ENCODE data around the gene PPP2R5E. TPM values are rescaled to one million over a fixed set of nuclear protein-coding genes. Genes with fewer than 3 reads are reported as not detected.

PPP2R5E gene
- total RNA-seq, 1 donor from 2014 or later, result 55.3 TPM

DNA sequence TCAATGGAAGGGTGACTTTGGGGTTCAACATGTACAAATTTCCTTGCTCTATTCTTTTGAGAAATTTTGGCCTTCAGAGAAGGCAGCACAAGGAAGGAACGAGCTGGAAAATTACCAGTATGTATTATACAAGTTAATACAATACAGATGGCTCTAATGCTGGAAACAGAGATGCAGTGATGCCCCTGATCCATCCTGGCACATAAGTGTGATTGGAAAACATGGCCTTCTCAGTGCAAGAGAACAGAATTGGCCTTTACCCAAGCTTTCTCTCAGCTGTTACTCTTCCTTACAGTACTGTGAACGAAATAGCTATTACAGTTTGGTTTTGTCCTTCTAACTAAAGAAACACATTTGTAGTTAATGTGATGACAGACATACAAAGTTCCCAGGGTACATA lies 122.0 kb downstream of the PPP2R5E start:
- Mint-ChIP-seq H3K36me3 (ENCODE audit: insufficient read depth) (peaks cover 10% of the 10 kb centered on the region), H3K9me3 (ENCODE audit: low read depth) (no peaks in the 10 kb centered on the region), H3K27me3 (no peaks in the 10 kb centered on the region), H3K4me3 (ENCODE audit: low read depth) (no peak overlapping the region), H3K27ac (no peak overlapping the region), H3K4me1 (ENCODE audit: low read depth) (no peaks in the 10 kb centered on the region)
- DNase-seq (ENCODE audit: low spot score, unreplicated experiment), result no peak
- TF ChIP-seq, protein P1, sequence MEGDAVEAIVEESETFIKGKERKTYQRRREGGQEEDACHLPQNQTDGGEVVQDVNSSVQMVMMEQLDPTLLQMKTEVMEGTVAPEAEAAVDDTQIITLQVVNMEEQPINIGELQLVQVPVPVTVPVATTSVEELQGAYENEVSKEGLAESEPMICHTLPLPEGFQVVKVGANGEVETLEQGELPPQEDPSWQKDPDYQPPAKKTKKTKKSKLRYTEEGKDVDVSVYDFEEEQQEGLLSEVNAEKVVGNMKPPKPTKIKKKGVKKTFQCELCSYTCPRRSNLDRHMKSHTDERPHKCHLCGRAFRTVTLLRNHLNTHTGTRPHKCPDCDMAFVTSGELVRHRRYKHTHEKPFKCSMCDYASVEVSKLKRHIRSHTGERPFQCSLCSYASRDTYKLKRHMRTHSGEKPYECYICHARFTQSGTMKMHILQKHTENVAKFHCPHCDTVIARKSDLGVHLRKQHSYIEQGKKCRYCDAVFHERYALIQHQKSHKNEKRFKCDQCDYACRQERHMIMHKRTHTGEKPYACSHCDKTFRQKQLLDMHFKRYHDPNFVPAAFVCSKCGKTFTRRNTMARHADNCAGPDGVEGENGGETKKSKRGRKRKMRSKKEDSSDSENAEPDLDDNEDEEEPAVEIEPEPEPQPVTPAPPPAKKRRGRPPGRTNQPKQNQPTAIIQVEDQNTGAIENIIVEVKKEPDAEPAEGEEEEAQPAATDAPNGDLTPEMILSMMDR (IDR thresholded peaks at IDR 0.05; ENCODE audit: unreplicated experiment), result no peak

DNA sequence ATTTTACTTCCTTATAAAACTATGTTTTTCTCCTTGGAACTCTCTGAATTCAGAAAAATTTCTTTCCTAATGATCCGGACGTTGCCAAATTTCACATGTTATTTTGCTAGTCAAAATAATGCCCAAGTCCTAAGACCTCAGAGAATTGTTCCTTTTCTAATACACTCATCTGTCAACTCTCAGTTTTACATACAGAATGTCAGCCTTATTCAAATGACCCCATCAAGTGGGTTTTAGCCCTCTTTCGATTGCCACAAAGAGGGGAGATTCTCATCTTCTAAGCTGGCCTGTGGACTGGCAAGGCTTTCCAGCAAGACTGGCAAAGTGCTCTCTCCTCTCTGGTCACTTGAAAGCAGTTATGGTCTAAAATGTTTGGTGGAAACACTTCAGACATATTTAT lies 125.2 kb downstream of the PPP2R5E start:
- no peak for DNase-seq (ENCODE audit: low spot score, unreplicated experiment)
- Mint-ChIP-seq H3K27ac (no peak overlapping the region), H3K36me3 (ENCODE audit: insufficient read depth) (peaks cover 10% of the 10 kb centered on the region), H3K4me1 (ENCODE audit: low read depth) (no peaks in the 10 kb centered on the region), H3K4me3 (ENCODE audit: low read depth) (no peak overlapping the region), H3K27me3 (no peaks in the 10 kb centered on the region), H3K9me3 (ENCODE audit: low read depth) (no peaks in the 10 kb centered on the region)
- TF ChIP-seq, protein P1 (IDR thresholded peaks at IDR 0.05; ENCODE audit: unreplicated experiment), result no peak

DNA sequence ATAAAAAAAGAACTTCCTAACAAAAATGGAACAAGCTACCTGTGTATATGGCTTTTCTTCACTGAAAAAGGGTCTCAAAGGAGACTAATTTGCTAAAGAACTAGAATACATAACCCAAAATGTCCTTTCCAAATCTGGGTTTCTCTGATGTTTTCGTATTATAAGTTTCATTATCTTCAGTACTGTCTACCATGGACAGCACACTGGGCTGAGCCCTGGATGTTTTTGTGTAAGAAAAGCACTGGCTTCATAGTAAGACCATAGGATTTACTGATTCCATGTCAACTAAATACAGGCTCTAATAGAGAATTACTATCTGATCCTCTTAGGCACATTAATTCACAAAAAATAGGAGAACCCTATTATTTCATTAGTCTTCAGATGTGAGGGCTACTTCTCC lies 130.2 kb downstream of the PPP2R5E start:
- no peak overlapping the region for H3K27ac Mint-ChIP-seq
- no peaks in the 10 kb centered on the region for H3K27me3 Mint-ChIP-seq
- H3K4me1 Mint-ChIP-seq (ENCODE audit: low read depth), result no peaks in the 10 kb centered on the region
- H3K36me3 Mint-ChIP-seq (ENCODE audit: insufficient read depth), result peaks cover 8% of the 10 kb centered on the region
- no peak overlapping the region for H3K4me3 Mint-ChIP-seq (ENCODE audit: low read depth)
- no peak for DNase-seq (ENCODE audit: low spot score, unreplicated experiment)
- TF ChIP-seq, protein P1 (IDR thresholded peaks at IDR 0.05; ENCODE audit: unreplicated experiment), result no peak
- no peaks in the 10 kb centered on the region for H3K9me3 Mint-ChIP-seq (ENCODE audit: low read depth)

DNA sequence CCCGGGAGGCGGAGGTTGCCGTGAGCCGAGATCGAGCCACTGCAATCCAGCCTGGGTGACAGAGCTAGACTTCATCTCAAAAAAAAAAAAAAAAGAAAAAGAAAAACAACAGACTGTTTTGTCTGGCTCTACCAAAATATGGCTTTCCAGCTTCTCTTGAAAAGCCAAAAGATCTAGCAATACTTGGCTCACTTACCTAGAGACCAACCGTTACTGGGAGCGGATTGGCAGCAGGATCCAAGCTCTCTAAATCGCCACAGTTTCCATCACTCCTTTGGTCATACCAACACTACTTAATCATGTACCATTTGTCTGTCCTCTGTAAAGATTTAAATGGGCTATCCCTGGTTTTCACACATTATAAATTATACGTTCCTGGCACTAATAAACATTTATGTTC lies 136.8 kb downstream of the PPP2R5E start:
- TF ChIP-seq, protein P1 (IDR thresholded peaks at IDR 0.05; ENCODE audit: unreplicated experiment), result no peak
- H3K36me3 Mint-ChIP-seq (ENCODE audit: insufficient read depth), result peaks cover 15% of the 10 kb centered on the region
- H3K27ac Mint-ChIP-seq, result no peak overlapping the region
- H3K4me3 Mint-ChIP-seq (ENCODE audit: low read depth), result no peak overlapping the region
- peaks cover 8% of the 10 kb centered on the region for H3K4me1 Mint-ChIP-seq (ENCODE audit: low read depth)
- H3K9me3 Mint-ChIP-seq (ENCODE audit: low read depth), result peaks cover 3% of the 10 kb centered on the region
- H3K27me3 Mint-ChIP-seq, result no peaks in the 10 kb centered on the region
- DNase-seq (ENCODE audit: low spot score, unreplicated experiment), result no peak

DNA sequence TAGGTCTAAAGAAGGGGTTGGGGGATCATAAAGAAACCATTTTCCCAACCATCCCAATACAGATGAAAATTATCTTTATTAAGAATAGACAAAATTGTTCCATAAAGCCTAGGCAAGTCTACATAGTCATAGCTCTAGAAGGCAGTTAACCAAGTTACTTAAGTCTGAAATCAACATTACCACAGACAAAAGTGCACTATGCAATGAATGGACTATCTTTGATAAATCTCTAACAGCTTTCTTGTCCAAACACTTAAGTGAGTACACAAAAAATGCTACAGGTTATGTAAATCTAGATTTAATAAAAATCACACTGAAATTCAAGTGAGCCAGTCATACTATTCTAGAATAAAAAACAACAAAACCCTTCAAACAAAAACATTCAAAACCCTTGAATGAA lies 137.5 kb downstream of the PPP2R5E start:
- H3K4me3 Mint-ChIP-seq (ENCODE audit: low read depth), result no peak overlapping the region
- H3K9me3 Mint-ChIP-seq (ENCODE audit: low read depth), result peaks cover 3% of the 10 kb centered on the region
- TF ChIP-seq, protein P1 (IDR thresholded peaks at IDR 0.05; ENCODE audit: unreplicated experiment), result no peak
- DNase-seq (ENCODE audit: low spot score, unreplicated experiment), result no peak
- no peak overlapping the region for H3K27ac Mint-ChIP-seq
- H3K4me1 Mint-ChIP-seq (ENCODE audit: low read depth), result peaks cover 8% of the 10 kb centered on the region
- H3K27me3 Mint-ChIP-seq, result no peaks in the 10 kb centered on the region
- H3K36me3 Mint-ChIP-seq (ENCODE audit: insufficient read depth), result peaks cover 15% of the 10 kb centered on the region

All from progenitor cell of endocrine pancreas (in vitro differentiated cells).